Measurements from ENCODE around the gene TFDP2. TPM values are rescaled to one million over a fixed set of nuclear protein-coding genes. Genes with fewer than 3 reads are reported as not detected.

The TFDP2 gene
- total RNA-seq, 6 experiments from 2014 or later = 17.9 to 30.9 (median 24.1) TPM

DNA sequence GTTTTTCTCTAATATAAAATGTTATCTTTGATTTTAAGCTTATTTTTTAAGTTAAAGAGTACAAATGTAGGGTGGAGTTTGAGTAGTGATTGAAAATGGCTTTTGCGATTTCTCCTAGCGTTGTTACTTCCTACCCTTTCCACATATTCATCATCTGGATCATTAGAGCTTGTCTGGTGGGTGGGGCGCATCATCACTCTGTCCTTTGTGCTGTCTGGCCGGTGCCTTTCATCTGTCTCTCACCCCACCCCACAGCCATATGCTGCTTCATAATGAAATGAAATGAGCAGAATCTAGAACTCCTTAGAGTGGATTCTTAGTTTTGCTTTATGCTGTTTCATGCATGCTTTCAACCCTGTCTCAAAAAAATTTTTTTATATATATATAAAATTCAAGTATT lies 228.6 kb downstream of the TFDP2 start:
- 89% methylated on average over 4 of the region's 4 CpGs for WGBS (ENCODE audit: insufficient coverage, low coverage, low lambda C conversion rate, missing lambda C conversion rate)
- no peak for TF ChIP-seq POLR2A (IDR thresholded peaks at IDR 0.05)
- TF ChIP-seq, protein P1, sequence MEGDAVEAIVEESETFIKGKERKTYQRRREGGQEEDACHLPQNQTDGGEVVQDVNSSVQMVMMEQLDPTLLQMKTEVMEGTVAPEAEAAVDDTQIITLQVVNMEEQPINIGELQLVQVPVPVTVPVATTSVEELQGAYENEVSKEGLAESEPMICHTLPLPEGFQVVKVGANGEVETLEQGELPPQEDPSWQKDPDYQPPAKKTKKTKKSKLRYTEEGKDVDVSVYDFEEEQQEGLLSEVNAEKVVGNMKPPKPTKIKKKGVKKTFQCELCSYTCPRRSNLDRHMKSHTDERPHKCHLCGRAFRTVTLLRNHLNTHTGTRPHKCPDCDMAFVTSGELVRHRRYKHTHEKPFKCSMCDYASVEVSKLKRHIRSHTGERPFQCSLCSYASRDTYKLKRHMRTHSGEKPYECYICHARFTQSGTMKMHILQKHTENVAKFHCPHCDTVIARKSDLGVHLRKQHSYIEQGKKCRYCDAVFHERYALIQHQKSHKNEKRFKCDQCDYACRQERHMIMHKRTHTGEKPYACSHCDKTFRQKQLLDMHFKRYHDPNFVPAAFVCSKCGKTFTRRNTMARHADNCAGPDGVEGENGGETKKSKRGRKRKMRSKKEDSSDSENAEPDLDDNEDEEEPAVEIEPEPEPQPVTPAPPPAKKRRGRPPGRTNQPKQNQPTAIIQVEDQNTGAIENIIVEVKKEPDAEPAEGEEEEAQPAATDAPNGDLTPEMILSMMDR (IDR thresholded peaks at IDR 0.05) = no peak
- Histone ChIP-seq H3K27me3 (no peaks in the 10 kb centered on the region), H3K27ac (no peak overlapping the region), H3K9me3 (no peaks in the 10 kb centered on the region), H3K4me3 (no peak overlapping the region), H3K36me3 (no peaks in the 10 kb centered on the region), H3K4me1 (no peaks in the 10 kb centered on the region)
- DNase-seq (no peak), ATAC-seq (no peak)
- intact Hi-C loops (cut with DNase I) = no loop called here

DNA sequence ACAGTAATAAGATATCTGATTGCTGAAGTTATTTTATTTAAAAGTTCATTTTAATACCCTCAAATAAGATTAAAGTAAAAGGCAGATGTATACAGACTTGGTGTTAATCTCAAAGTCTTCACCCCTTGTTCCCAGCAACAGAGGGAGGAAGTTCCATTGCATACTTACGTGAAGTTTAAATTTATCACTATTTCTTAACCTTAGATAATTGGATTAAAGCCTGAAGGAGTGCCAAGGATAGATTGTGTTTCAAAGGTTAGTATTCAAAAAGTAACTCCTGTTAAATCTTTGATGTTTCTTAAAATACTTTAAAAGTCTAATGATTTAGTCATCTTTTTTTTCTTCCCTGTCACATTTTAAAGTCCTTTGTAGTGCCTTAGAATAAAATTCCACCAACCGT lies 233.6 kb downstream of the TFDP2 start:
- no peak for TF ChIP-seq POLR2A (IDR thresholded peaks at IDR 0.05)
- TF ChIP-seq, protein P1 (IDR thresholded peaks at IDR 0.05) = no peak
- Histone ChIP-seq H3K27ac (no peak overlapping the region), H3K27me3 (no peaks in the 10 kb centered on the region), H3K4me3 (no peak overlapping the region), H3K36me3 (no peaks in the 10 kb centered on the region), H3K9me3 (no peaks in the 10 kb centered on the region), H3K4me1 (no peaks in the 10 kb centered on the region)
- 73% methylated on average over 2 of the region's 2 CpGs for WGBS (ENCODE audit: insufficient coverage, low coverage, low lambda C conversion rate, missing lambda C conversion rate)
- DNase-seq (no peak), ATAC-seq (no peak)
- intact Hi-C loops (cut with DNase I) = no loop called here

DNA sequence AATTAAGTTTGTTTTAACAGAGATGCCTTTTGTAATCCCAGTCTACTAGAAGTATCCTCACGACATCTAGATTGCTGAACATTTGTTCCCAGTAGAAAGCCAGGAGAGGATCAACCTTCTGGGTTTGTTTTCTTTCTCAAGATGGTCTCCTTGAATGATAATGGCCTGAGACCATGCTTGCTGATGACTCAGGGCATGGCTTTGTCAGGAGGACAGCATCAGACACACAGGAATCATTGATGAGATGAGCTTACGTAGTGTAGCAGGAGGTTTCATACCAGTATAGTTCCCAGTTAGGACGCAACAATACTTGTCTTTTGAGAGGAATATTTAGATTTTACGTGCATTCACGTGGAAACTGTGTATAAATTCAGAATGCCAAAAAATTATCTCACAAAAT lies 234.3 kb downstream of the TFDP2 start:
- intact Hi-C loops (cut with DNase I) = no loop called here
- no peak for ATAC-seq
- WGBS (ENCODE audit: insufficient coverage, low coverage, low lambda C conversion rate, missing lambda C conversion rate) = 90% methylated on average over 4 of the region's 5 CpGs

DNA sequence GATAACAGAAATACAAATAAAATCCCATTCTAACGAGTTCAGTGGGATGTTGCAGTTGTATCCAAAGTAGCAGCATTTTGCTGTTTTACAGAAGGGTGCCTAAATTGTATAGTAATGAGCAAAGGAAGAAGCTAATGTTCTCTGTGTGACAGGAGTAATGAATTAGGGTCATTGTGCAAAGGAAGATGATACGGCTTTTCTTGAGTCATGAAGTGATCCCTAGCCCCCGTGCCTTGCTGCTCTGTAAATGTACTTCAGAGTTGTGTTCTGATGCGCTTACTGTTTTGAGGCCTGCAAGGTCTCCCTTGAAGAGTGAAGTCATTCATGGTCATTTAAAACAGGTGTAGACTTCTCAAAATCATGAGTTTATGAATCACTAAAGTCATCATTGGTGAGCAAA lies 235.0 kb downstream of the TFDP2 start:
- ATAC-seq = no peak
- Histone ChIP-seq H3K4me3 (no peak overlapping the region), H3K4me1 (no peaks in the 10 kb centered on the region), H3K27ac (no peak overlapping the region), H3K9me3 (no peaks in the 10 kb centered on the region), H3K36me3 (no peaks in the 10 kb centered on the region), H3K27me3 (no peaks in the 10 kb centered on the region)
- DNase-seq = no peak
- intact Hi-C loops (cut with DNase I) = no loop called here
- TF ChIP-seq, protein P1 (IDR thresholded peaks at IDR 0.05) = no peak
- no peak for TF ChIP-seq POLR2A (IDR thresholded peaks at IDR 0.05)
- WGBS (ENCODE audit: insufficient coverage, low coverage, low lambda C conversion rate, missing lambda C conversion rate) = 77% methylated on average over 4 of the region's 4 CpGs

More for the DNA sequence above, 234.3 kb downstream of the TFDP2 start:
- Histone ChIP-seq H3K4me3 (no peak overlapping the region), H3K4me1 (no peaks in the 10 kb centered on the region), H3K27ac (no peak overlapping the region), H3K27me3 (no peaks in the 10 kb centered on the region), H3K36me3 (no peaks in the 10 kb centered on the region), H3K9me3 (no peaks in the 10 kb centered on the region)
- DNase-seq = no peak
- TF ChIP-seq, protein P1 (IDR thresholded peaks at IDR 0.05) = no peak
- TF ChIP-seq POLR2A (IDR thresholded peaks at IDR 0.05) = no peak
